ENCODE measurements around the gene ZDHHC3.

- TF ChIP-seq POLR2A (IDR thresholded peaks at IDR 0.05) (no peak), CTCF (IDR thresholded peaks at IDR 0.05) (no peak)
These were observed 72.7 kb downstream of the ZDHHC3 start for GRCh38 chr3:44903314-44903713.
